ENCODE results near the gene ZBTB37.

- TF ChIP-seq EZH2phosphoT487 (IDR thresholded peaks at IDR 0.05; ENCODE audit: insufficient read depth, low read depth) (no peak), EZH2 (IDR thresholded peaks at IDR 0.05; ENCODE audit: insufficient read depth, poor library complexity, severe bottlenecking) (no peak)
Observed at GRCh38 chr1:173860065-173860464, 8.1 kb upstream of the ZBTB37 start.

All from GM23248 (cell line).